IPS-18a (cell line): ENCODE measurements around the gene PRPF19.

Experiments
- H3K27ac ChIP-seq: one replicate; pipeline ENCODE4 v1.5.1; 2013; ENCODE audit warnings: low read length
- H3K27me3 ChIP-seq: one replicate; pipeline ENCODE4 v1.6.1; 2013; ENCODE audit warnings: mild to moderate bottlenecking, low read length; ENCODE audit not compliant: control insufficient read depth, insufficient read depth
- H3K36me3 ChIP-seq: one replicate; pipeline ENCODE4 v1.6.1; 2013; ENCODE audit warnings: low read depth, low read length; ENCODE audit not compliant: control insufficient read depth
- H3K4me1 ChIP-seq: one replicate; pipeline ENCODE4 v1.6.1; 2013; ENCODE audit warnings: low read depth, low read length; ENCODE audit not compliant: control insufficient read depth
- H3K4me3 ChIP-seq: one replicate; pipeline ENCODE4 v1.5.1; 2013; ENCODE audit warnings: low read length
- H3K9ac ChIP-seq: one replicate; pipeline ENCODE4 v1.6.1; 2013; ENCODE audit warnings: mild to moderate bottlenecking, low read length, moderate library complexity
- H3K9me3 ChIP-seq: one replicate; pipeline ENCODE4 v1.6.1; 2013; ENCODE audit warnings: low read depth, low read length; ENCODE audit not compliant: control insufficient read depth

PRPF19 gene

DNA sequence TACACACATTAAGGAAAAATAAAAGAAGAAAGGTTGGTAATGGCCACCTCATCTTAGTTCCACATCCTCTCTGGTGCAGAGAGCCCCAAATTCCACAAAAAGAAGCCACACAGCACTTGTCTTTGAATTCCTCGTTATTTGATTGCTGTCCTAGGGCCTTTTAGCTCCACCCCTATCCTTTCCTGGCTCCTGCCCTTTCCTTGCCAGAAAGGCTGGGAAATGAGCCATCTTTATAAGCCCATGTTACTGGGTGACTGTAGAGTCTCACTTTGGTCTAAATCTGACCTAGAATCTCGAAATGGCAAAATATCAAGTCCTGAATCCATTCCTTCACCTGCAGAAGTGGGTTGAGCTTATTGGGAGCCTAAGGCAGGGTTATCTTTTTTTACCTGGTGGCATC lies 13.6 kb upstream of the PRPF19 start:
- peaks cover 20% of the 10 kb centered on the region for H3K4me1 ChIP-seq
- H3K9me3 ChIP-seq, result no peaks in the 10 kb centered on the region
- H3K36me3 ChIP-seq, result peaks cover 24% of the 10 kb centered on the region
- H3K27ac ChIP-seq, result no peak overlapping the region
- H3K9ac ChIP-seq, result no peak overlapping the region
- no peak overlapping the region for H3K4me3 ChIP-seq
- peaks cover 2% of the 10 kb centered on the region for H3K27me3 ChIP-seq

GRCh38 chr11:60919320-60919719 lies 12.9 kb upstream of the PRPF19 start:
- Histone ChIP-seq H3K9me3 (no peaks in the 10 kb centered on the region), H3K4me1 (peaks cover 21% of the 10 kb centered on the region), H3K36me3 (peaks cover 24% of the 10 kb centered on the region), H3K9ac (no peak overlapping the region), H3K4me3 (no peak overlapping the region), H3K27ac (no peak overlapping the region), H3K27me3 (peaks cover 4% of the 10 kb centered on the region)

DNA sequence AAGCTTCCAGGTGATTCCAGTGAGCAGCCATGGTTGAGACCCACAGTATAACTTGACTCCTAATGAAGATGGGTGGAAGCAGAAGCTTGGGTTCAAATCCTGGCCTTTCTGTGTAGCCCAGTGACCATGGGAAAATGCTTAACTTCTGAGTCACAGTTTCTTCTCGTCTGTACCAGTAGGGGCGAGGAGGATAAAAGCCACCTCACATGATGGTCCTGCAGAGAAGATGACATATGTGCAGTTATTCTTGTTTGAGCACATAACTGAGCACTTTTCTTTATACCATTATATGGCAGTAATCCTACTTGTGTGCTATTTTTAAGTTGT lies 12.5 kb upstream of the PRPF19 start:
- Histone ChIP-seq H3K4me1 (peaks cover 21% of the 10 kb centered on the region), H3K9me3 (no peaks in the 10 kb centered on the region), H3K9ac (no peak overlapping the region), H3K36me3 (peaks cover 24% of the 10 kb centered on the region), H3K27ac (no peak overlapping the region), H3K27me3 (peaks cover 4% of the 10 kb centered on the region), H3K4me3 (no peak overlapping the region)

DNA sequence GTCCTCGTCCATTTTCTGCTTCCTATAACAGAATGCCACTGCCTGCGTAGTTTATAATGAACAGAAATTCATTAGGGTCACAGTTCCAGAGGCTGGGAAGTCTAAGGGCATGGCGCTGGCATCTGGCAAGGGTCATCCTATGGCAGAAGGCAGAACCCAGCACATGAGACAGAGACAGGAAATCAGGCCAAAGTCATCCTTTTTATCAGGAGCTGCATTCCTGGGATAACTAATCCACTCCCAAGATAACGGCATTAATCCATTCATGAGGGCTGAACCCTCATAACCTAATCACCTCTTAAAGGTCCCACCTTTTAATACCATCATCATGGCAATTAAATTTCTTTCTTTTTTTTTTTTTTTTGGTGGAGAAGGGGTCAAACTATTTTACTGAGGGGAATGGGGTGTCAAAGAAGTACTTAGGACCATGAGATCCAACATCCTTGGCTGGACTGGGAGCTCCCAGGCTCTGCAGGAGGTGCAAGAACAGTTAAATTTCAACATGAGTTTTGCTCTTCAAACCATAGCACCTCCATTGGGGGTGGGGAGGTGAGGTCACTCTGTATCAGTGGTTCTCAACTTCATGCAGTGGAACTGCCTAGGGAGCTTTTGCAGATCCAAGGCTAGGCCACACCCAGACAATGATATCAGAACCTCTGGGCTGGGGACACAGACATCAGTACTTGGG lies 12.0 kb upstream of the PRPF19 start:
- Histone ChIP-seq H3K4me1 (peaks cover 20% of the 10 kb centered on the region), H3K27ac (no peak overlapping the region), H3K36me3 (peaks cover 24% of the 10 kb centered on the region), H3K9me3 (no peaks in the 10 kb centered on the region), H3K4me3 (no peak overlapping the region), H3K9ac (no peak overlapping the region), H3K27me3 (peaks cover 4% of the 10 kb centered on the region)

DNA sequence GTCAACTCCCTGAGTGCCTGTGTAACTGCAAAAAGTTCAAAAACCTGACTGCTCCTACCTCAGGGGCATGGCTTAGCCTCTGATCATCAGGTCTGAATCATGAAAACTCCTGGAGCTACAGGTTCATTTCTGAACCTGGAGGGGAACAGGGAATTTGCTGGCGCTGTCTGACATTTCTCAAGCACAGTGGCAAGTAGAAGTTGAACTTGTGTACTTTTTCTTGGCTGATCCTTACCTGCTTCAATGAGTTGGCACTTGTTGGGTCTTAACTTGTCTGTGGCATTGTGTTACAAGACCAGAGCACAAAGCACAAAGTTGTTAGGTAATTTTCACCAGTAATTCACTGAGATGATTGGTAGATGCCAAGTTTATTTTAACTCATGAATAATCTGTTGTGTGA lies 10.9 kb upstream of the PRPF19 start:
- Histone ChIP-seq H3K27me3 (peaks cover 4% of the 10 kb centered on the region), H3K9me3 (no peaks in the 10 kb centered on the region), H3K4me1 (peaks cover 25% of the 10 kb centered on the region), H3K4me3 (no peak overlapping the region), H3K36me3 (peaks cover 24% of the 10 kb centered on the region), H3K9ac (no peak overlapping the region), H3K27ac (no peak overlapping the region)

DNA sequence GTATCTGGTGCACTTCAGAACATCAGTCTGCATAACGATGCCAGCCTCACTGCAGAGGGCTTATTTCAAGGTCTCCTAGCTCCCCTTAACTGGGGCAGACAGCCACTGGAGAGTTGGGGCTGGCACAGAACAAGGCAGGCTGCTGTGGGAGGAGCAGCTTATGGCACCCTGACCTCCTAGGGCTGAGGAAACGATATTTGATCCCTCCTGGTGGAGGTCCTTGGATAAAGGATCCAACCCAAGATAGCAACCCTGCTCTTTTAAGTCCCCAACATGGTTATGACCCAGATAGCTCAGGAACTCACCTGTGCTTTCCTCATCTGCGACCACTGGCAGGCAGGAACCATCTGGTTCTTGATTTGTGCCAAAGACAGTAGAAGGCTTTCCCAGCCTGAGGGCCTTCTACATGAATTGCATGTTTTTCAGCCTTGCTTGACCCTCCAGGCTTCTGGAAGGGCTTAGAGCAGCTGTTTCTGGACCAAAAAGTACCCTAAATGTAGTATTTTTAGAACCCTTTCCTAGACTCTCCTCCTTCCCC lies 10.4 kb upstream of the PRPF19 start:
- Histone ChIP-seq H3K4me3 (no peak overlapping the region), H3K36me3 (peaks cover 20% of the 10 kb centered on the region), H3K9me3 (no peaks in the 10 kb centered on the region), H3K27me3 (peaks cover 4% of the 10 kb centered on the region), H3K9ac (no peak overlapping the region), H3K27ac (no peak overlapping the region), H3K4me1 (peaks cover 25% of the 10 kb centered on the region)

DNA sequence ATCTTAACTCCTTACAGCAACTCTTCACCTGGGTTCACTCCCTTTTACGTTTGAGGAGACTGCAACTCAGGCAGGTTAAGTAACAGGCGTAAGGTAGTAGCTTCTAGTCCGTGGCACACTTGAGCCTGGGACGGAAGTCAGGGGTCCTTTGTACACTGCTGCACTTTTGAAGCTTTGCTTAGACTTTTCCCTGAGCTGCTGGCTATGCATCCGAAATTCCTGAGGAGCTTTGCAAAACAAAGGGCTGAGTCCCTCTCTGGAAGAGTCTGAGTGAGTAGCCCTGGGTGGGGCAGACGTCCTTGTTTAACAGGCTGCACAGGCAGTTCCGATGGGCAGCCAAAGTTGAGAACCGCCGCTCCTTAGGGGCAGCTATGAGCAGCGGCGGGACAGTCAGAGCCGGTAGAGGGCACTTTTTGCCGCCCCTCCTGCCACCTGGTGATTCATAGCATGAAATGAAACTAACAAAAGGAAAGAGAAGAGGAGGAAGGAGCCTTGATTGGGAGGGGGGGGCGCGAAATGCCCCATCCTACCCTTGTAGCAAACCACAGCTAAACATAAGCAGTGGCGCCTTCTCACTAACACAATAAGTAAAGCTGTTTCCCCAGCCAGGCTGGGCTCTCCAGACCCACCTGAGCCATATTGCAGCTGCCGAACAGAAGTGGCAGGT lies 9.0 kb upstream of the PRPF19 start:
- Histone ChIP-seq H3K27ac (no peak overlapping the region), H3K36me3 (peaks cover 7% of the 10 kb centered on the region), H3K9ac (peak overlapping the region; percentile 76), H3K9me3 (no peaks in the 10 kb centered on the region), H3K4me3 (peak overlapping the region; percentile 81), H3K4me1 (peaks cover 25% of the 10 kb centered on the region), H3K27me3 (peaks cover 10% of the 10 kb centered on the region)

DNA sequence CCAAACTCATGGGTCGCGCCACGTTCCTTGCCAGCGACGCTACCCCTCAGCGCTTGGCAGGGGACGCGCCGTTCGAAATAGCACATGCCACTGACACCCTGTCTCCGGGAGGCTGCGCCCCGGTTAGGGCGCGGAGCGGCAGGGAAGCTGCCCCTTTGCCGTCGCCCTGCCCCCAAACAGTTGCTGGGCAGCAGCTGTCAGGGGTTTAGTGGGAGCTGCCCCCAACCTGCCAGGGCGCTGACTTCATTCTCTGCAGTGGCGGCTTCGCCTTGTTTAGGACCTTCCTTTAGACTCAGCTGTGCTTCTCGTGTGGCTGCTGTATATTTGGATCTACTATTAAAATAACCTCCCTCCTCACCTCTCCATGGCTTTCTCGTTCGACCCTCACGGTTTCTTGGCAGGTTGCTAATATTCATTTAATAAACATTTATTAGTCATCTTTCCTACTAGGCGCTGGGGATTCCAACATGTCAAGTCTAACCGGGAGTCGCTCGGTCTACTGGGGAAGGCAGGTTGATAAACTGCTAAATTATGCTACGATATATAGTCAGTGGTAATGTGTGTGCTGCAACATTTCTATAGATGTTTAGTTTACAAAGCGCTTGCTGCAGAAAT lies 8.4 kb upstream of the PRPF19 start:
- Histone ChIP-seq H3K4me1 (peaks cover 25% of the 10 kb centered on the region), H3K9ac (peak overlapping the region; percentile 76), H3K27ac (no peak overlapping the region), H3K36me3 (peaks cover 1% of the 10 kb centered on the region), H3K9me3 (no peaks in the 10 kb centered on the region), H3K27me3 (peaks cover 15% of the 10 kb centered on the region), H3K4me3 (peak overlapping the region; percentile 81)

GRCh38 chr11:60913793-60914632 lies 7.6 kb upstream of the PRPF19 start, which contains the start of gene TMEM109:
Gene TMEM109, plus strand, starts transcription at chr11:60914158. Its CDS starts 5,536 bp downstream, at chr11:60919694.
- H3K9me3 ChIP-seq, result no peaks in the 10 kb centered on the region
- H3K27me3 ChIP-seq, result peaks cover 15% of the 10 kb centered on the region
- peak within 1 kb of the TSS; percentile 76 for H3K9ac ChIP-seq
- H3K4me1 ChIP-seq, result peaks cover 25% of the 10 kb centered on the region
- H3K4me3 ChIP-seq, result peak within 1 kb of the TSS; percentile 81
- H3K27ac ChIP-seq, result peak within 1 kb of the TSS; percentile 95
- no peaks in the 10 kb centered on the region for H3K36me3 ChIP-seq

DNA sequence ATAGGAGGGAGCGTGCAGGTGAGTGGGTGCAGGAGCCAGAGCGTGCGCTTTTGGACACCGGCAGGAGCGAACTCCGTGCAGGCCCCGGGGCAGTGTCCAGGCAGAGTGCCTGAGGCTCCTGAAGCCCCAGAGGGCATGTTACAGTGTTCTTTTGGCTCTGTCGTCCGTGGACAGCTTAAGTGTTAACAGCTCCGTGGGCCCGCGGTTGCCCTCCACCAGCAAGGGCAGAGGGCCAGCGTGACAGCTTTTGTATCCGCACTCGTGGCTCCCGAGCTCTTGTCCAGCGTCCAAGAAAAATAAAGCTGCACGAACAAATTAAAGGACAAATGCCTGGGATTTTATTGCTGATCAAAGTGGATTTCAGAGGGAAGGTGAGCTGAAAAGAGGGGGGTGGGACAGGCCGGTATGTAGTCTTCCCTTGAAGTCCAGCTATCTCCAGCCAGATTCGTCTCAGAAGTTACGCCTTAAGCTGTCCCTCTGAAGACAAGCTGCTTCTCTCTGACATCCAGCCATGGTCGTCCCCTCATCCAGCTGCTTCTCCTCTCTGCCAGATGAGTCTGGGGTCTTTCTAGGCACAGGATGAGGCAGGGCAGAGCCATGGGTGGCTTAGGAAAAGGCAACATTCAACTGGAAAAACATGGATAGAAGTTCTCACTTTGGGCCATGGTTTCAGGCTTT lies 6.6 kb upstream of the PRPF19 start:
- Histone ChIP-seq H3K36me3 (no peaks in the 10 kb centered on the region), H3K9me3 (no peaks in the 10 kb centered on the region), H3K4me1 (peaks cover 25% of the 10 kb centered on the region), H3K27ac (peak overlapping the region; percentile 95), H3K27me3 (peaks cover 15% of the 10 kb centered on the region), H3K9ac (peak overlapping the region; percentile 76), H3K4me3 (peak overlapping the region; percentile 81)
